Stimulated activated CD8-positive, alpha-beta memory T cell treated with anti-CD3 and anti-CD28 coated beads, Interleukin-4, amount 100 ng/mL, for 48 hours (primary cell): ENCODE results near the gene PBX3.

Source experiments
- DNase-seq: peaks from one replicate; pipeline ENCODE4 v3.0.0-alpha.2; 2020

Gene PBX3

GRCh38 chr9:125959315-125959714 lies 212.1 kb downstream of the PBX3 start:
- no peak for DNase-seq

GRCh38 chr9:125959951-125960619 lies 212.9 kb downstream of the PBX3 start:
- DNase-seq = no peak

GRCh38 chr9:125960626-125961025 lies 213.5 kb downstream of the PBX3 start:
- no peak for DNase-seq

- DNase-seq = no peak
These were observed 213.9 kb downstream of the PBX3 start for GRCh38 chr9:125961072-125961471.

GRCh38 chr9:125963932-125964331 lies 216.8 kb downstream of the PBX3 start:
- DNase-seq = no peak

- no peak for DNase-seq
These were observed 217.6 kb downstream of the PBX3 start for GRCh38 chr9:125964702-125965225.

GRCh38 chr9:125965477-125965876 lies 218.3 kb downstream of the PBX3 start:
- no peak for DNase-seq

GRCh38 chr9:125966466-125966865 lies 219.3 kb downstream of the PBX3 start:
- no peak for DNase-seq

- DNase-seq = no peak
These were observed 220.0 kb downstream of the PBX3 start for GRCh38 chr9:125966959-125967711.

- no peak for DNase-seq
These were observed 221.7 kb downstream of the PBX3 start for GRCh38 chr9:125968714-125969374.

- no peak for DNase-seq
These were observed 222.3 kb downstream of the PBX3 start for GRCh38 chr9:125969462-125969861.

- no peak for DNase-seq
These were observed 222.7 kb downstream of the PBX3 start for GRCh38 chr9:125969868-125970267.

GRCh38 chr9:125970340-125970739 lies 223.2 kb downstream of the PBX3 start:
- no peak for DNase-seq

GRCh38 chr9:125971050-125971449 lies 223.9 kb downstream of the PBX3 start:
- DNase-seq = no peak

- no peak for DNase-seq
These were observed 225.0 kb downstream of the PBX3 start for GRCh38 chr9:125972012-125972729.

GRCh38 chr9:125973547-125973946 lies 226.4 kb downstream of the PBX3 start:
- no peak for DNase-seq

GRCh38 chr9:125974705-125975104 lies 227.5 kb downstream of the PBX3 start:
- DNase-seq = no peak

- no peak for DNase-seq
These were observed 230.1 kb downstream of the PBX3 start for GRCh38 chr9:125977223-125977622.

GRCh38 chr9:125979383-125979782 lies 232.2 kb downstream of the PBX3 start:
- no peak for DNase-seq

- no peak for DNase-seq
These were observed 235.7 kb downstream of the PBX3 start for GRCh38 chr9:125982798-125983406.

- DNase-seq = no peak
These were observed 236.5 kb downstream of the PBX3 start for GRCh38 chr9:125983681-125984080.

- DNase-seq = no peak
These were observed 237.3 kb downstream of the PBX3 start for GRCh38 chr9:125984461-125984860.
